OCI-LY3 (cell line): ENCODE data around the gene TTC21A.
A peak's percentile ranks its signal among the peaks of the same experiment; 100 is the strongest.

Source experiments
- H2AFZ ChIP-seq: fragments of 200-600, 300-600 bp; shearing (Covaris generic); 2 replicates; pipeline ENCODE4 v1.6.0; 2014; ENCODE audit warnings: antibody characterized with exemption, low read depth, low read length
- H3K27ac ChIP-seq: fragments of 200-600, 300-600 bp; sonication (generic); 2 replicates; pipeline ENCODE4 v1.5.1; 2014; ENCODE audit warnings: mild to moderate bottlenecking, low read length, moderate library complexity, mixed read lengths
- H3K27me3 ChIP-seq: fragments of 200-600, 300-600 bp; sonication (generic); 2 replicates; pipeline ENCODE4 v1.6.1; 2014; ENCODE audit warnings: low read depth, low read length, mixed read lengths
- H3K36me3 ChIP-seq: fragments of 200-600, 300-600 bp; sonication (generic); replicated peaks from 2 replicates; pipeline ENCODE3; 2014; ENCODE audit warnings: low read depth, low read length, mixed read lengths
- H3K4me1 ChIP-seq: fragments of 300-600, 200-600 bp; sonication (generic); 2 replicates; pipeline ENCODE4 v1.6.1; 2014; ENCODE audit warnings: low read length, mixed read lengths
- H3K4me2 ChIP-seq: fragments of 200-600, 300-600 bp; sonication (generic); 2 replicates; pipeline ENCODE4 v1.6.1; 2014; ENCODE audit warnings: low read length, mixed read lengths
- H3K4me3 ChIP-seq: fragments of 300-600, 200-600 bp; sonication (generic); 2 replicates; pipeline ENCODE4 v1.5.1; 2014; ENCODE audit warnings: antibody characterized with exemption, mild to moderate bottlenecking, low read length, moderate library complexity
- H3K79me2 ChIP-seq: fragments of 300-600, 200-600 bp; shearing (Covaris generic); 2 replicates; pipeline ENCODE4 v1.6.1; 2014; ENCODE audit warnings: mild to moderate bottlenecking, low read length, mixed read lengths
- H3K9ac ChIP-seq: fragments of 300-600, 200-600 bp; shearing (Covaris generic); 2 replicates; pipeline ENCODE4 v1.6.0; 2014; ENCODE audit warnings: mild to moderate bottlenecking, low read length, moderate library complexity
- H3K9me3 ChIP-seq: fragments of 200-600, 300-600 bp; shearing (Covaris generic); 2 replicates; pipeline ENCODE4 v1.6.1; 2014; ENCODE audit warnings: low read length, mixed read lengths; ENCODE audit not compliant: insufficient read depth
- H4K20me1 ChIP-seq: fragments of 200-600, 300-600 bp; sonication (generic); 2 replicates; pipeline ENCODE4 v1.6.1; 2016; ENCODE audit warnings: low read length, mixed read lengths; ENCODE audit not compliant: insufficient read depth
- CTCF ChIP-seq: fragments of 200-600, 300-600 bp; sonication (generic); IDR thresholded peaks from 2 replicates; pipeline ENCODE4 v1.5.1; 2014; ENCODE audit warnings: antibody characterized with exemption, low read length, low read depth
- EZH2phosphoT487 ChIP-seq: fragments of 200-600 bp; shearing (Covaris generic); IDR thresholded peaks from 2 replicates; pipeline ENCODE4 v1.6.1; 2018; ENCODE audit warnings: antibody characterized with exemption, mixed run types, low read depth

TTC21A gene

GRCh38 chr3:39064646-39065045, 42.8 kb upstream of the TTC21A start:
- Histone ChIP-seq H3K27ac (peak overlapping the region; percentile 39), H3K79me2 (peaks cover 21% of the 10 kb centered on the region), H3K36me3 (peaks cover 12% of the 10 kb centered on the region), H3K4me3 (no peak overlapping the region), H3K9ac (no peak overlapping the region), H3K4me2 (peak overlapping the region; percentile 8; the same call in 1 of the 2 replicates), H4K20me1 (peaks cover 4% of the 10 kb centered on the region; the same call in 1 of the 2 replicates), H3K4me1 (peaks cover 9% of the 10 kb centered on the region), H3K27me3 (no peaks in the 10 kb centered on the region), H2AFZ (no peak overlapping the region), H3K9me3 (no peaks in the 10 kb centered on the region)
- TF ChIP-seq CTCF (no peak), EZH2phosphoT487 (no peak)

- no peak overlapping the region for H3K4me3 ChIP-seq
- peak overlapping the region; percentile 39 for H3K27ac ChIP-seq
- peaks cover 17% of the 10 kb centered on the region for H3K79me2 ChIP-seq
- H3K4me2 ChIP-seq, result peak overlapping the region; percentile 8; the same call in 1 of the 2 replicates
- TF ChIP-seq CTCF (peak; percentile 69), EZH2phosphoT487 (no peak)
- H3K27me3 ChIP-seq, result no peaks in the 10 kb centered on the region
- H2AFZ ChIP-seq, result no peak overlapping the region
- no peaks in the 10 kb centered on the region for H3K9me3 ChIP-seq
- H3K4me1 ChIP-seq, result peaks cover 9% of the 10 kb centered on the region
- H4K20me1 ChIP-seq, result peaks cover 4% of the 10 kb centered on the region; the same call in 1 of the 2 replicates
- no peak overlapping the region for H3K9ac ChIP-seq
- peaks cover 13% of the 10 kb centered on the region for H3K36me3 ChIP-seq
These were observed 42.3 kb upstream of the TTC21A start for GRCh38 chr3:39065197-39065596.

- Histone ChIP-seq H2AFZ (no peak overlapping the region), H3K4me2 (no peak overlapping the region), H3K9me3 (no peaks in the 10 kb centered on the region), H3K27me3 (no peaks in the 10 kb centered on the region), H3K9ac (no peak overlapping the region), H4K20me1 (peaks cover 4% of the 10 kb centered on the region; the same call in 1 of the 2 replicates), H3K27ac (no peak overlapping the region), H3K4me1 (peaks cover 9% of the 10 kb centered on the region), H3K79me2 (peaks cover 9% of the 10 kb centered on the region), H3K36me3 (peaks cover 19% of the 10 kb centered on the region), H3K4me3 (no peak overlapping the region)
- no peak for TF ChIP-seq EZH2phosphoT487
- no peak for TF ChIP-seq CTCF
These were observed 40.2 kb upstream of the TTC21A start for GRCh38 chr3:39067286-39067685.

GRCh38 chr3:39068556-39068955, 38.9 kb upstream of the TTC21A start:
- no peak overlapping the region for H3K27ac ChIP-seq
- no peak overlapping the region for H3K4me3 ChIP-seq
- no peaks in the 10 kb centered on the region for H3K9me3 ChIP-seq
- no peaks in the 10 kb centered on the region for H3K27me3 ChIP-seq
- H2AFZ ChIP-seq, result no peak overlapping the region
- H3K9ac ChIP-seq, result no peak overlapping the region
- no peak for TF ChIP-seq CTCF
- no peak for TF ChIP-seq EZH2phosphoT487
- H3K4me1 ChIP-seq, result peaks cover 9% of the 10 kb centered on the region
- H3K36me3 ChIP-seq, result peaks cover 22% of the 10 kb centered on the region
- no peak overlapping the region for H3K4me2 ChIP-seq
- no peaks in the 10 kb centered on the region for H3K79me2 ChIP-seq
- peaks cover 4% of the 10 kb centered on the region; the same call in 1 of the 2 replicates for H4K20me1 ChIP-seq
